Measurements from ENCODE around the gene LY6G6C. TPM values are rescaled to one million over a fixed set of nuclear protein-coding genes. Genes with fewer than 3 reads are reported as not detected.

LY6G6C gene
- total RNA-seq, 1 donor from 2014 or later = not detected

DNA sequence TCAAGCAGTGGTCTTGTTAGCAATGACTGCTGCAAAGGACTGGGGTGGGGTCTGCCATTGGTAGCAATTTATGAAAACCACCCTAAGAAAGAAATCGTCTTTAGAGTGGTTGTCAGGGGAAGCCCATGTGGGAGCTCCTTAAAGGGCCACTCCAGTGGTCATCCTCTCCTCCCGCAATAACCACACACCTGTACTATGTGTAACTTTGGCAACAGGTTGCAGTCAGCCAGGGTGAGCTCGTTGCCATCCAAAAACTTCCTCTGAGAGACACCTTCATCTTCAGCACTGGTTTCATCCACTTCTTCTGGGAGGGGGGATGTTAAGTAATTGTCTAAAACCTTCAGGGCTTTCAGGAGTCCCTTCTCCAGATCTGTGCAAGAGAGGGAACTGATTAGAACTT is 10.5 kb upstream of the LY6G6C start:
- Histone ChIP-seq H3K27ac (no peak overlapping the region), H3K36me3 (peaks cover 43% of the 10 kb centered on the region), H3K27me3 (no peaks in the 10 kb centered on the region), H3K9me3 (no peaks in the 10 kb centered on the region), H3K4me3 (no peak overlapping the region), H3K4me1 (peaks cover 50% of the 10 kb centered on the region)
- DNase-seq (no peak), ATAC-seq (no peak)
- intact Hi-C loops (cut with DNase I) = no loop called here
- TF ChIP-seq, protein P1, sequence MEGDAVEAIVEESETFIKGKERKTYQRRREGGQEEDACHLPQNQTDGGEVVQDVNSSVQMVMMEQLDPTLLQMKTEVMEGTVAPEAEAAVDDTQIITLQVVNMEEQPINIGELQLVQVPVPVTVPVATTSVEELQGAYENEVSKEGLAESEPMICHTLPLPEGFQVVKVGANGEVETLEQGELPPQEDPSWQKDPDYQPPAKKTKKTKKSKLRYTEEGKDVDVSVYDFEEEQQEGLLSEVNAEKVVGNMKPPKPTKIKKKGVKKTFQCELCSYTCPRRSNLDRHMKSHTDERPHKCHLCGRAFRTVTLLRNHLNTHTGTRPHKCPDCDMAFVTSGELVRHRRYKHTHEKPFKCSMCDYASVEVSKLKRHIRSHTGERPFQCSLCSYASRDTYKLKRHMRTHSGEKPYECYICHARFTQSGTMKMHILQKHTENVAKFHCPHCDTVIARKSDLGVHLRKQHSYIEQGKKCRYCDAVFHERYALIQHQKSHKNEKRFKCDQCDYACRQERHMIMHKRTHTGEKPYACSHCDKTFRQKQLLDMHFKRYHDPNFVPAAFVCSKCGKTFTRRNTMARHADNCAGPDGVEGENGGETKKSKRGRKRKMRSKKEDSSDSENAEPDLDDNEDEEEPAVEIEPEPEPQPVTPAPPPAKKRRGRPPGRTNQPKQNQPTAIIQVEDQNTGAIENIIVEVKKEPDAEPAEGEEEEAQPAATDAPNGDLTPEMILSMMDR (IDR thresholded peaks at IDR 0.05) = no peak

DNA sequence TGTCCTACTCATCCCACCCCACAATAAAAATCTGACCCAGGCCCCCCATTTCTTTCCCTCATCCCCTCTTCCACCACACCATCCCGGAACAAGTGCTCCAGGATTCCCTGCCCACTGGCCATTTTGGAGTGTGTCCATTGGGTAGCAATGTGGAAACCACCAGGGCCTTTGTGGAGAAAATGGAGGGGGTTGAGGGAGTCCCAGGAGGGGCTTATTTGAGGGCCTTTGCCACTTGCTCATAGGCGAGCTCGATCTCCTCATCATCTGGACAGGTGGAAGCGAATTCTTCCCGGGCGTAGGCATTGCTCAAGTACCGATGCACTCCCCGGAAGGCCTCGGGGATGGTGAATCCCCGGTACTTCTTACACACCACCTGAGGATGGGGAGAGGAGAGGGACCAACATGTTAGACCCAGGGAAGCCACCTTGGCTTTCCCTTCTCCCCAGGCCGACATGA is 9.1 kb upstream of the LY6G6C start:
- Histone ChIP-seq H3K4me3 (peak overlapping the region; percentile 88), H3K27me3 (no peaks in the 10 kb centered on the region), H3K36me3 (peaks cover 43% of the 10 kb centered on the region), H3K4me1 (peaks cover 58% of the 10 kb centered on the region), H3K9me3 (no peaks in the 10 kb centered on the region), H3K27ac (peak overlapping the region; percentile 85)
- TF ChIP-seq, protein P1 (IDR thresholded peaks at IDR 0.05) = no peak
- DNase-seq (no peak), ATAC-seq (no peak)
- intact Hi-C loops (cut with DNase I) = no loop called here

DNA sequence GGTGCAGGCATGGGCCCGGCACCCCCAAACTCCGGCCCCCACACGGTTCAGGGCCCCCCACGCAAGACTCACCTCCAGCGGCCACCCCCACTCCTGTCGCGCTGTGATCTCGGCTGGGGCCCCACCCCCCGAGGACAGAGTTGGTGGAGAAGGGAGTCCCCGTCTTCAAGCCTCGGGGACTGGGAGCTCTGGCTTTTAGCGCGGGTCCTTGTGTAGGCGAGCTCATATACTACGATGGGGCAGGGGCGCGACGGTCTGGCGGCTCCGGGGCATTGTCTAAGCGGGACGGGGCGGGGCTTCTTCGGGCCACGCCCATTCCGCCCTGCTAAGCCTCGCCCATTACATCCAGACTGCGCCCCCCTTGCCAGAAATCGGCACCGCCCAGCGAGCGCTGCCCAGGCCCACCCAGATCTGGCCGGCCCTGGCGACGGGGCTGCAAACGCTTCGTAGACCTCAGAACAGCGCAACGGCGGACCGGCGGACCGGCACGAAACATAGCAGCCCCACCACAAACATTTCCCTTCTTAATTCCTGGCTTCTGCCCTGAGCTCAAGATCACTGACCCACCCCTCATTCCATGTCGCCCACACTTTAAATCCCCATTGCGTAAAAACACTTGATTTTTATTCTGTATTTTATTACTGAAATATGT is 8.6 kb upstream of the LY6G6C start:
- peak; percentile 90 for DNase-seq
- intact Hi-C loops (cut with DNase I) = no loop called here
- peak; percentile 74 for ATAC-seq
- peaks cover 60% of the 10 kb centered on the region for H3K4me1 ChIP-seq
- TF ChIP-seq, protein P1 (IDR thresholded peaks at IDR 0.05) = no peak
- H3K27me3 ChIP-seq = no peaks in the 10 kb centered on the region
- H3K4me3 ChIP-seq = peak overlapping the region; percentile 88
- peaks cover 43% of the 10 kb centered on the region for H3K36me3 ChIP-seq
- peak overlapping the region; percentile 85 for H3K27ac ChIP-seq
- no peaks in the 10 kb centered on the region for H3K9me3 ChIP-seq

DNA sequence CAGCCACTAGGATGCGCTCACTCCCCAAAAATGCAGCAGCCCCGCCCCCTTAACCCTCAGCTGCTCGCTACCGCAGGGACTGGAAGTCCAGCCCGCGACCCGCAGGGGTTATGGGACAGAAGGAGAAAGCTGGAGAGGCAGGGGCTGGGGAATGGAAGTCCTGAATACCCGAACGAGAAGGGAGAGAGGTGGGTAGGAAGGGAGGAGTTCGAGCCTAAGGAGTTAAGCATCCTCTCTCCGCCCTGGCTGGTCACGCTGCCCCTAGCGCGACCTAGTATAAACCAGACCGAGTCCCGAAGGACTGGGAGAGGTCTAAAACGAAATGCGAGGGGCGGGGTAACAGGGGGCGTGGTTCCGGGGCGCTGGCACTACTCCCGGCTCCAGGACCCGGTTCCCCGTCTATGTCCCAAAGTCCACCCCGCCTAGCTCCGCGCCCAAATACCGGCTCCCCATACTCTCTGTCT is 8.0 kb upstream of the LY6G6C start:
- peaks cover 58% of the 10 kb centered on the region for H3K4me1 ChIP-seq
- intact Hi-C loops (cut with DNase I) = no loop called here
- ATAC-seq = peak; percentile 85
- H3K4me3 ChIP-seq = peak overlapping the region; percentile 88
- no peaks in the 10 kb centered on the region for H3K9me3 ChIP-seq
- H3K36me3 ChIP-seq = peaks cover 42% of the 10 kb centered on the region
- TF ChIP-seq, protein P1 (IDR thresholded peaks at IDR 0.05) = no peak
- peak overlapping the region; percentile 85 for H3K27ac ChIP-seq
- no peaks in the 10 kb centered on the region for H3K27me3 ChIP-seq
- DNase-seq = peak; percentile 95

DNA sequence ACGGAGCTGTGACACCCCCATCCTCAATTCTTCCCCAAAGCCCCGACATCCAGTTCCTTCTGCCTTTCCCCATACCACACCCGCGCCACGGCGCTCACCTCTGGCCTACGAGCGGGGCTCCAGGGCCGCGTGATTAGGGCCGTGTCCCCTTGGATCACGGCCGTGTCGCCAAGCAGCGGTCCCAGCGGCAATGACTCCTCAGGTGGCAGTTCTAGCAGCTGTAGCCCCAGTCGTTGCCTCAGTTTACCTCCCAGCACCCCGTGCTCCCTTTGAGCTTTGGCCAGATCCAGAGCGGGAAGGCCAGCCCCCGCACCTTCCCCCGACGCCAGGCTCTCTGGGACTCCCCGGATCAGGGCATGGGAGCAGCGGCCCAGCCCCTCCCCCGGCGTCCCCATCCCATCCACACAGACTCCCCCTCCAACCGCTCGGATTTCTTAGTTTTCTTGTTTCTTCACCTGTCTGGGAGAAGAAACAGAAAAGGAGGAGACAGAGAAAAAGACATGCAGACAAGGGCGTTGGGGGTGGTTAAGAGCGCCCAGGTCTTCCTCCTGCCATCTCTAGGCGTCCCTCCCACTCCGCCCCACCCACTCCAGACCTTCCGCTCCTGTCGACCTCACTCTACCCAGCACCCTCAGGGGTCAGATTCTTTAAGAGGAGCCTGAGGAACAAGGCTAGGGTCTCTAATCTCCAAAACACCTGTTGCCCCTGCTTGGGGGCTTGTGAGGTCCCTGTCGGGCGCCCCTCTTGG is 7.4 kb upstream of the LY6G6C start, which contains the start of gene DDAH2:
TSS of gene DDAH2 (minus strand) at position 533 of the 748 bp plus-strand sequence. CDS start at position 395, 138 bp downstream.
- Histone ChIP-seq H3K4me3 (peak within 1 kb of the TSS; percentile 88), H3K9me3 (no peaks in the 10 kb centered on the region), H3K27me3 (no peaks in the 10 kb centered on the region), H3K36me3 (peaks cover 36% of the 10 kb centered on the region), H3K4me1 (peaks cover 52% of the 10 kb centered on the region), H3K27ac (peak within 1 kb of the TSS; percentile 85)
- TF ChIP-seq, protein P1 (IDR thresholded peaks at IDR 0.05) = peak; percentile 65
- intact Hi-C loops (cut with DNase I) = no loop called here
- peak; percentile 27 for ATAC-seq
- no peak for DNase-seq
